ENCODE results near the gene SAMD8.
"Not testable (repeated sequence)": the region's sequence is repeated elsewhere in the genome, so short reads cannot be mapped to it uniquely, and the experiment has no call there.

SAMD8 gene

GRCh38 chr10:75103881-75104686 is 7.4 kb upstream of the SAMD8 start:
- DNase-seq (ENCODE audit: low read depth, low spot score): no peak
- ChIA-PET CTCF (interaction anchor here (1.0 to 16.4 kb wide), 4 partner anchors 127 to 858 kb away, joined by 3 to 319 read pairs (median 10); partner anchors contain the start of gene COMTD1), POLR2A (no interaction called here)
- H3K4me3 ChIP-seq (ENCODE audit: low read depth, low read length): no peak overlapping the region
- no peak for TF ChIP-seq CTCF (IDR thresholded peaks at IDR 0.05; ENCODE audit: insufficient read depth, low read length, missing control alignments)

GRCh38 chr10:75104842-75105241 is 6.6 kb upstream of the SAMD8 start:
- TF ChIP-seq CTCF (IDR thresholded peaks at IDR 0.05; ENCODE audit: insufficient read depth, low read length, missing control alignments): no peak
- CTCF ChIA-PET: interaction anchor here (1.0 to 16.4 kb wide), 4 partner anchors 126 to 859 kb away, joined by 3 to 319 read pairs (median 10); partner anchors contain the start of gene COMTD1
- POLR2A ChIA-PET: no interaction called here
- no peak overlapping the region for H3K4me3 ChIP-seq (ENCODE audit: low read depth, low read length)
- DNase-seq (ENCODE audit: low read depth, low spot score): no peak

- TF ChIP-seq CTCF (IDR thresholded peaks at IDR 0.05; ENCODE audit: insufficient read depth, low read length, missing control alignments): no peak
These were observed 5.8 kb upstream of the SAMD8 start for GRCh38 chr10:75105576-75106197.

GRCh38 chr10:75106242-75106641 is 5.2 kb upstream of the SAMD8 start:
- ChIA-PET POLR2A (no interaction called here), CTCF (interaction anchor here (0.8 to 7.0 kb wide), 4 partner anchors 9 to 882 kb away, joined by 3 to 91 read pairs (median 30); partner anchors contain the start of gene COMTD1)
- H3K4me3 ChIP-seq (ENCODE audit: low read depth, low read length): no peak overlapping the region
- DNase-seq (ENCODE audit: low read depth, low spot score): no peak
- no peak for TF ChIP-seq CTCF (IDR thresholded peaks at IDR 0.05; ENCODE audit: insufficient read depth, low read length, missing control alignments)

More at GRCh38 chr10:75105576-75106197, 5.8 kb upstream of the SAMD8 start:
- H3K4me3 ChIP-seq (ENCODE audit: low read depth, low read length): no peak overlapping the region
- ChIA-PET CTCF (interaction anchor here (1.7 to 16.4 kb wide), 4 partner anchors 8 to 859 kb away, joined by 12 to 319 read pairs (median 54); partner anchors contain the start of gene COMTD1), POLR2A (no interaction called here)
- no peak for DNase-seq (ENCODE audit: low read depth, low spot score)

- DNase-seq (ENCODE audit: low read depth, low spot score); POLR2A ChIA-PET; H3K4me3 ChIP-seq (ENCODE audit: low read depth, low read length): not testable (repeated sequence)
- CTCF ChIA-PET: interaction anchor here (0.6 to 7.0 kb wide), 5 partner anchors 9 to 883 kb away, joined by 3 to 91 read pairs (median 12); partner anchors contain the start of gene COMTD1
These were observed 4.6 kb upstream of the SAMD8 start for GRCh38 chr10:75106891-75107290.

- DNase-seq (ENCODE audit: low read depth, low spot score): no peak
- no peak overlapping the region for H3K4me3 ChIP-seq (ENCODE audit: low read depth, low read length)
- CTCF ChIA-PET: interaction anchor here (0.6 to 7.0 kb wide), 7 partner anchors 8 to 865 kb away, joined by 3 to 91 read pairs (median 9); partner anchors contain the start of gene COMTD1
- TF ChIP-seq CTCF (IDR thresholded peaks at IDR 0.05; ENCODE audit: insufficient read depth, low read length, missing control alignments): no peak
- POLR2A ChIA-PET: no interaction called here
These were observed 3.4 kb upstream of the SAMD8 start for GRCh38 chr10:75107756-75108683.

Measured in AG04449 (cell line).